HepG2 (cell line): ENCODE measurements around the gene ANP32A. TPM values are rescaled to one million over a fixed set of nuclear protein-coding genes. Genes with fewer than 3 reads are reported as not detected.

ENCODE experiments used
- ATAC-seq: fragments of 200-7000 bp; cut with Tn5 transposase; 3 replicates; pipeline ENCODE4 v1.9.1; 2020; ENCODE audit warnings: mild to moderate bottlenecking, moderate library complexity
- BruUV-seq: library from RNA; stranded (reverse); fragments of 400-500 nt; replicated peaks from 2 replicates; lab custom pipeline; 2021; lab: Mats Ljungman, UMichigan
- CTCF ChIA-PET: fragments of 300-600 bp; formaldehyde crosslinking; extraction: SDS; loops from one replicate; lab custom pipeline; 2021; ENCODE audit warnings: low total read pairs, inconsistent platforms, low intra/inter-chr PET ratio; lab: Yijun Ruan, JAX
- POLR2A ChIA-PET: fragments of 350-600 bp; sonication (Branson Sonifier 250); formaldehyde crosslinking; loops from one replicate; lab custom pipeline; 2020; ENCODE audit warnings: antibody characterized with exemption, inconsistent platforms; lab: Yijun Ruan, JAX
- DNase-seq: peaks from one replicate; pipeline ENCODE4 v3.0.0-alpha.2; 2015; ENCODE audit warnings: low spot score
- FAIRE-seq: peaks from 3 replicates; lab custom pipeline; 2011; peaks lifted over from hg19 to GRCh38; lab: Jason Lieb, UNC
- H2AFZ ChIP-seq: one replicate; pipeline ENCODE4 v1.6.1; 2011; ENCODE audit warnings: low read length, inconsistent platforms
- H3K27ac ChIP-seq: fragments of 300-600 bp; 3 replicates; pipeline ENCODE4 v1.8.0; 2011; ENCODE audit warnings: mixed run types, mild to moderate bottlenecking, mixed read lengths, low read length, inconsistent platforms; ENCODE audit not compliant: insufficient read depth; ENCODE audit errors: extremely low read length
- H3K27me3 ChIP-seq, 2 experiments: fragments of 200-600 bp in 1 of 2; 2 replicates in 1 of 2; 3 replicates in 1 of 2; pipeline versions ENCODE4 v1.6.0 to v1.8.0; 2011; ENCODE audit warnings: low read length in 2 of 2, mild to moderate bottlenecking in 2 of 2, moderate library complexity in 2 of 2, inconsistent platforms in 1 of 2; ENCODE audit not compliant: insufficient read depth in 2 of 2, control insufficient read depth in 1 of 2
- H3K36me3 ChIP-seq, 2 experiments: fragments of 200-600 bp in 1 of 2; replicated peaks in 1 of 2; 2 replicates in 1 of 2; 3 replicates in 1 of 2; pipeline versions ENCODE4 v1.5.1 to v1.8.0; 2011; ENCODE audit warnings: low read length in 2 of 2, inconsistent platforms in 1 of 2; ENCODE audit not compliant: insufficient read depth in 2 of 2, control insufficient read depth in 1 of 2
- H3K4me1 ChIP-seq: 2 replicates; pipeline ENCODE4 v1.5.1; 2012; ENCODE audit warnings: low read length, inconsistent platforms; ENCODE audit not compliant: insufficient read depth
- H3K4me2 ChIP-seq: 2 replicates; pipeline ENCODE4 v1.6.0; 2011; ENCODE audit warnings: low read depth, low read length, inconsistent platforms
- H3K4me3 ChIP-seq, 3 experiments: fragments of 200-600 bp in 1 of 3; sonication (generic), shearing (Covaris generic) in 1 of 3; replicated peaks in 1 of 3; 2 replicates each; pipeline ENCODE4 v1.5.1; 2011 to 2016; ENCODE audit warnings: low read length in 3 of 3, inconsistent platforms in 2 of 3, low read depth in 2 of 3, mild to moderate bottlenecking in 2 of 3, control low read depth in 1 of 3, mixed read lengths in 1 of 3; ENCODE audit not compliant: insufficient read depth in 1 of 3
- H3K79me2 ChIP-seq: one replicate; pipeline ENCODE4 v1.6.1; 2011; ENCODE audit warnings: low read length, inconsistent platforms; ENCODE audit not compliant: insufficient read depth
- H3K9ac ChIP-seq: 2 replicates; pipeline ENCODE4 v1.6.0; 2011; ENCODE audit warnings: mild to moderate bottlenecking, low read depth, low read length, inconsistent platforms; ENCODE audit not compliant: insufficient read depth
- H3K9me3 ChIP-seq: 2 replicates; pipeline ENCODE4 v1.5.1; 2012; ENCODE audit warnings: mild to moderate bottlenecking, low read length
- H4K20me1 ChIP-seq: 2 replicates; pipeline ENCODE4 v1.6.0; 2011; ENCODE audit warnings: inconsistent platforms, mild to moderate bottlenecking, low read length, moderate library complexity; ENCODE audit not compliant: insufficient read depth
- ARHGAP35 ChIP-seq: sonication (generic); formaldehyde crosslinking; IDR thresholded peaks from 2 replicates; pipeline ENCODE4 v1.9.0; 2022; ENCODE audit warnings: mild to moderate bottlenecking, inconsistent platforms, moderate library complexity, missing genetic modification reagents, borderline replicate concordance
- ATAD3A ChIP-seq: sonication (generic); formaldehyde crosslinking; IDR thresholded peaks from 2 replicates; pipeline ENCODE4 v1.4.0; 2020; ENCODE audit warnings: missing genetic modification reagents
- BCLAF1 ChIP-seq: fragments of 450-650 bp; IDR thresholded peaks from 2 replicates; pipeline ENCODE4 v1.6.1; 2017; ENCODE audit warnings: mild to moderate bottlenecking
- CCDC6 ChIP-seq: sonication (generic); formaldehyde crosslinking; IDR thresholded peaks from 2 replicates; pipeline ENCODE4 v1.8.1; 2022; ENCODE audit warnings: mild to moderate bottlenecking, missing genetic modification reagents, moderate library complexity
- CREM ChIP-seq, 2 experiments: sonication (generic) in 1 of 2; formaldehyde crosslinking in 1 of 2; IDR thresholded peaks; 2 replicates each; pipeline versions ENCODE4 v1.4.0 to v1.6.1; 2016 to 2020; ENCODE audit warnings: antibody characterized with exemption in 1 of 2, mild to moderate bottlenecking in 1 of 2, missing genetic modification reagents in 1 of 2
- FOXO1 ChIP-seq: sonication (generic); formaldehyde crosslinking; IDR thresholded peaks from 2 replicates; pipeline ENCODE4 v1.4.0; 2020; ENCODE audit warnings: missing genetic modification reagents
- GATA4 ChIP-seq: sonication (generic); IDR thresholded peaks from 2 replicates; pipeline ENCODE4 v1.6.1; 2016; ENCODE audit warnings: antibody characterized with exemption, low read depth, borderline replicate concordance
- KDM1A ChIP-seq: IDR thresholded peaks from 2 replicates; pipeline ENCODE4 v1.6.1; 2016; ENCODE audit warnings: missing compliant biosample characterization
- KDM5B ChIP-seq: sonication (generic); formaldehyde crosslinking; IDR thresholded peaks from 2 replicates; pipeline ENCODE4 v1.4.0; 2020; ENCODE audit warnings: missing genetic modification reagents, mild to moderate bottlenecking, borderline replicate concordance
- MLLT10 ChIP-seq: sonication (generic); formaldehyde crosslinking; IDR thresholded peaks from 2 replicates; pipeline ENCODE4 v1.4.0; 2020; ENCODE audit warnings: missing genetic modification reagents
- NR0B2 ChIP-seq: sonication (generic); formaldehyde crosslinking; IDR thresholded peaks from 2 replicates; pipeline ENCODE4 v1.4.0; 2020; ENCODE audit warnings: mild to moderate bottlenecking, missing genetic modification reagents
- PHF20 ChIP-seq: sonication (generic); formaldehyde crosslinking; IDR thresholded peaks from 2 replicates; pipeline ENCODE4 v1.5.0; 2020; ENCODE audit warnings: mild to moderate bottlenecking, missing genetic modification reagents
- U2AF1 ChIP-seq: fragments of 200-400 bp; formaldehyde crosslinking; optimal IDR thresholded peaks from 2 replicates; pipeline ENCODE3; 2017; ENCODE audit warnings: mild to moderate bottlenecking, low read depth, low read length
- ZNF143 ChIP-seq: sonication (generic); formaldehyde crosslinking; IDR thresholded peaks from 2 replicates; pipeline ENCODE4 v1.4.0; 2020; ENCODE audit warnings: missing genetic modification reagents
- ZNF263 ChIP-seq: sonication (generic); formaldehyde crosslinking; IDR thresholded peaks from 2 replicates; pipeline ENCODE4 v1.4.0; 2020; ENCODE audit warnings: missing genetic modification reagents
- ZNF512B ChIP-seq: sonication (generic); formaldehyde crosslinking; IDR thresholded peaks from 2 replicates; pipeline ENCODE4 v1.5.1; 2020; ENCODE audit warnings: missing genetic modification reagents, mild to moderate bottlenecking, borderline replicate concordance
- ZNF556 ChIP-seq: sonication (generic); formaldehyde crosslinking; IDR thresholded peaks from 2 replicates; pipeline ENCODE4 v1.4.0; 2020; ENCODE audit warnings: mild to moderate bottlenecking, missing genetic modification reagents, borderline replicate concordance
- ZNF790 ChIP-seq: sonication (generic); formaldehyde crosslinking; IDR thresholded peaks from 2 replicates; pipeline ENCODE4 v1.8.0; 2022; ENCODE audit warnings: missing genetic modification reagents, mild to moderate bottlenecking, borderline replicate concordance
- WGBS: methylation state at CpG from one replicate; pipeline ENCODE4 v1.1.6; 2017; ENCODE audit warnings: low lambda C conversion rate; 5-methylcytosine and 5-hydroxymethylcytosine counted together
- in situ Hi-C: cut with HindIII; loops from 2 replicates; pipeline ENCODE4 v1.10.0; 2017; ENCODE audit warnings: low pct_unique_long_range_greater_than_20kb; ENCODE audit not compliant: extremely low pct_ligation_motif_present
- intact Hi-C: fragments of 100-400 bp; cut with micrococcal nuclease; formaldehyde crosslinking; loops from one replicate; pipeline ENCODE4 v1.10.0; 2022; ENCODE audit not compliant: unreplicated experiment
- polyA plus RNA-seq, 8 experiments: library from polyadenylated mRNA; depleted of rRNA in 3 of 8; stranded (reverse) in 7 of 8; unstranded in 1 of 8; fragments of >200 nt; fragmentation: Illumina TruSeq in 4 of 8; extraction: Trizol in 4 of 8; gene quantifications; 2 replicates each; pipeline versions ENCODE4 v1.2.1 to v1.2.3, GENCODE V29; 2011 to 2016; ENCODE audit warnings: low read depth in 4 of 8, missing spikeins in 1 of 8, mixed read lengths in 1 of 8; ENCODE audit not compliant: insufficient read depth in 1 of 8
- total RNA-seq, 5 experiments: library from RNA; depleted of rRNA; stranded (reverse); fragments of >200 nt; fragmentation: Illumina TruSeq; extraction: Trizol; gene quantifications; 2 replicates each; pipeline ENCODE4 v1.2.3, GENCODE V29; 2016; ENCODE audit warnings: low read depth in 1 of 5

ANP32A gene
- total and polyA plus RNA-seq, 2 of the 13 experiments (the other 11 are each of a cell fraction or from before 2014, with no cell fraction given): 60.6 to 206 TPM

- in situ Hi-C loops: loop anchor here (25.0 kb wide), 1 partner anchor 653 kb away; the partner anchor contains the start of gene RPLP1
- no peak for DNase-seq
- no peak overlapping the region for H3K27ac ChIP-seq
- peaks cover 87% of the 10 kb centered on the region for H4K20me1 ChIP-seq
- no peak overlapping the region for H3K9ac ChIP-seq
- ChIA-PET CTCF (no interaction called here), POLR2A (no interaction called here)
- no peak for FAIRE-seq
- no TSS peak for BruUV-seq
- TF ChIP-seq KDM5B (CRISPR knock-in tag) (no peak), ATAD3A (CRISPR knock-in tag) (no peak), FOXO1 (CRISPR knock-in tag) (no peak), ZNF556 (CRISPR knock-in tag) (no peak), ZNF790 (CRISPR knock-in tag) (no peak), ZNF143 (CRISPR knock-in tag) (no peak), KDM1A (no peak), PHF20 (no peak), ZNF512B (no peak), MLLT10 (CRISPR knock-in tag) (no peak), NR0B2 (CRISPR knock-in tag) (no peak), CREM (IDR thresholded peaks at IDR 0.05) (no peak), CREM (CRISPR knock-in tag; IDR thresholded peaks at IDR 0.05) (no peak), U2AF1 (no peak), ZNF263 (CRISPR knock-in tag) (no peak), BCLAF1 (no peak), ARHGAP35 (CRISPR knock-in tag) (no peak), CCDC6 (CRISPR knock-in tag) (no peak), GATA4 (no peak)
- ATAC-seq: no peak
- intact Hi-C loops: no loop called here
- no peaks in the 10 kb centered on the region for H3K27me3 ChIP-seq
- H3K4me2 ChIP-seq: no peak overlapping the region
- peaks cover 16 to 31% of the 10 kb centered on the region in 2 experiments for H3K36me3 ChIP-seq
- H2AFZ ChIP-seq: no peak overlapping the region
- no peaks in the 10 kb centered on the region for H3K9me3 ChIP-seq
- H3K79me2 ChIP-seq: peaks cover 99% of the 10 kb centered on the region
- WGBS: 95% methylated on average over 9 of the region's 9 CpGs
- H3K4me3 ChIP-seq: no peak overlapping the region
- H3K4me1 ChIP-seq: peaks cover 27% of the 10 kb centered on the region
Measured at GRCh38 chr15:68809517-68809916, 11.2 kb downstream of the ANP32A start.
